H1 (cell line): ENCODE results near the gene FH. TPM values are rescaled to one million over a fixed set of nuclear protein-coding genes. Genes with fewer than 3 reads are reported as not detected.

Source experiments
- CTCF ChIA-PET: fragments of 300-600 bp; sonication (Branson Sonifier 250); formaldehyde crosslinking; loops from one replicate; lab custom pipeline; 2021; ENCODE audit not compliant: partially characterized antibody; lab: Charles Lee
- POLR2A ChIA-PET: fragments of 300-600 bp; sonication (Branson Sonifier 250); formaldehyde crosslinking; loops from one replicate; lab custom pipeline; 2021; ENCODE audit warnings: inconsistent platforms; ENCODE audit not compliant: partially characterized antibody; lab: Charles Lee
- DNase-seq, 2 experiments: peaks; one replicate each; pipeline versions ENCODE4 v3.0.0 to v3.0.0-alpha.2; 2010 to 2022; ENCODE audit warnings: low spot score in 2 of 2, low read depth in 1 of 2, mixed read lengths in 1 of 2
- FAIRE-seq: peaks from 2 replicates; lab custom pipeline; 2011; peaks lifted over from hg19 to GRCh38; lab: Jason Lieb, UNC
- H2AFZ ChIP-seq: 2 replicates; pipeline ENCODE4 v1.8.1; 2012; ENCODE audit warnings: low read length, inconsistent platforms
- H2AK5ac ChIP-seq: 2 replicates; pipeline ENCODE4 v1.6.1; 2013; ENCODE audit warnings: low read depth, low read length
- H2BK120ac ChIP-seq: replicated peaks from 2 replicates; pipeline ENCODE3; 2013; ENCODE audit warnings: low read depth, low read length, inconsistent platforms
- H2BK12ac ChIP-seq: 2 replicates; pipeline ENCODE4 v1.6.1; 2013; ENCODE audit warnings: low read depth, low read length
- H2BK15ac ChIP-seq: 2 replicates; pipeline ENCODE4 v1.6.1; 2013; ENCODE audit warnings: low read length
- H2BK20ac ChIP-seq: 2 replicates; pipeline ENCODE4 v1.6.1; 2013; ENCODE audit warnings: low read length
- H2BK5ac ChIP-seq: 2 replicates; pipeline ENCODE4 v1.6.1; 2013; ENCODE audit warnings: low read depth, low read length
- H3K14ac ChIP-seq: 2 replicates; pipeline ENCODE4 v1.6.1; 2013; ENCODE audit warnings: inconsistent platforms; ENCODE audit not compliant: insufficient read length
- H3K18ac ChIP-seq: 2 replicates; pipeline ENCODE4 v1.6.1; 2013; ENCODE audit warnings: low read length; ENCODE audit errors: extremely low read depth
- H3K23ac ChIP-seq: 2 replicates; pipeline ENCODE4 v1.6.1; 2013; ENCODE audit warnings: inconsistent platforms; ENCODE audit not compliant: insufficient read length
- H3K23me2 ChIP-seq: 2 replicates; pipeline ENCODE4 v1.6.1; 2013; ENCODE audit warnings: low read depth, low read length
- H3K27ac ChIP-seq: 2 replicates; pipeline ENCODE4 v1.6.1; 2011; ENCODE audit warnings: low read depth, low read length, inconsistent platforms
- H3K27me3 ChIP-seq, 4 experiments: replicated peaks in 1 of 4; 1 replicate in 1 of 4; 2 replicates in 3 of 4; pipeline versions ENCODE4 v1.6.1 to v1.8.1; 2011 to 2013; ENCODE audit warnings: low read length in 3 of 4, mild to moderate bottlenecking in 3 of 4, inconsistent platforms in 2 of 4, mixed read lengths in 2 of 4, moderate library complexity in 1 of 4; ENCODE audit not compliant: control insufficient read depth in 3 of 4, insufficient read depth in 3 of 4; ENCODE audit errors: extremely low read depth in 1 of 4
- H3K36me3 ChIP-seq, 4 experiments: 2 replicates each; pipeline versions ENCODE4 v1.6.1 to v1.8.1; 2011 to 2013; ENCODE audit warnings: mild to moderate bottlenecking in 4 of 4, low read length in 3 of 4, moderate library complexity in 2 of 4, control low read depth in 1 of 4, inconsistent platforms in 1 of 4; ENCODE audit not compliant: insufficient read depth in 4 of 4, control insufficient read depth in 2 of 4
- H3K4ac ChIP-seq: replicated peaks from 2 replicates; pipeline ENCODE3; 2013; ENCODE audit warnings: low read length, low read depth, mixed read lengths, inconsistent platforms; ENCODE audit not compliant: insufficient read length
- H3K4me1 ChIP-seq, 4 experiments: replicated peaks in 1 of 4; 1 replicate in 1 of 4; 2 replicates in 3 of 4; pipeline versions ENCODE4 v1.6.1 to v1.8.1; 2011 to 2013; ENCODE audit warnings: low read length in 3 of 4, inconsistent platforms in 2 of 4, mixed read lengths in 1 of 4; ENCODE audit not compliant: insufficient read depth in 4 of 4, control insufficient read depth in 3 of 4
- H3K4me2 ChIP-seq, 2 experiments: 2 replicates each; pipeline versions ENCODE4 v1.6.1 to v1.8.1; 2011 to 2013; ENCODE audit warnings: low read depth in 2 of 2, low read length in 2 of 2, control low read depth in 1 of 2, inconsistent platforms in 1 of 2, mild to moderate bottlenecking in 1 of 2; ENCODE audit not compliant: insufficient read depth in 1 of 2
- H3K4me3 ChIP-seq, 4 experiments: fragments of 200-600, 300-600 bp in 1 of 4; sonication (generic), shearing (Covaris generic), sonication (Bioruptor Twin) in 1 of 4; 2 replicates each; pipeline versions ENCODE4 v1.5.1 to v1.8.1; 2011 to 2016; ENCODE audit warnings: low read length in 4 of 4, low read depth in 3 of 4, control low read depth in 2 of 4, inconsistent platforms in 2 of 4, mild to moderate bottlenecking in 2 of 4, mixed read lengths in 1 of 4, moderate library complexity in 1 of 4; ENCODE audit not compliant: insufficient read depth in 2 of 4; ENCODE audit errors: extremely low read depth in 1 of 4
- H3K56ac ChIP-seq: replicated peaks from 2 replicates; pipeline ENCODE3; 2013; ENCODE audit warnings: low read depth, mild to moderate bottlenecking, mixed read lengths, low read length, inconsistent platforms; ENCODE audit not compliant: insufficient read length
- H3K79me1 ChIP-seq: 2 replicates; pipeline ENCODE4 v1.6.1; 2013; ENCODE audit warnings: low read depth, low read length, control low read depth
- H3K79me2 ChIP-seq, 2 experiments: 2 replicates each; pipeline versions ENCODE4 v1.6.1 to v1.8.1; 2012 to 2013; ENCODE audit warnings: low read length in 2 of 2, mild to moderate bottlenecking in 2 of 2, inconsistent platforms in 1 of 2; ENCODE audit not compliant: insufficient read depth in 2 of 2, control insufficient read depth in 1 of 2
- H3K9ac ChIP-seq, 4 experiments: replicated peaks in 1 of 4; 1 replicate in 1 of 4; 2 replicates in 3 of 4; pipeline versions ENCODE4 v1.6.1 to v1.8.1; 2011 to 2013; ENCODE audit warnings: low read depth in 3 of 4, low read length in 3 of 4, control low read depth in 2 of 4, mild to moderate bottlenecking in 2 of 4, moderate library complexity in 2 of 4, inconsistent platforms in 1 of 4; ENCODE audit errors: extremely low read depth in 1 of 4
- H3K9me3 ChIP-seq, 2 experiments: 2 replicates each; pipeline versions ENCODE4 v1.6.1 to v1.8.1; 2012 to 2013; ENCODE audit warnings: mild to moderate bottlenecking in 2 of 2, moderate library complexity in 2 of 2, control low read depth in 1 of 2, inconsistent platforms in 1 of 2, low read depth in 1 of 2, low read length in 1 of 2, mixed read lengths in 1 of 2; ENCODE audit not compliant: insufficient read depth in 2 of 2
- H4K20me1 ChIP-seq, 2 experiments: replicated peaks in 1 of 2; 2 replicates each; pipeline versions ENCODE3 to v1.8.1; 2011 to 2013; ENCODE audit warnings: inconsistent platforms in 2 of 2, low read length in 2 of 2, mild to moderate bottlenecking in 1 of 2; ENCODE audit not compliant: insufficient read depth in 2 of 2, control insufficient read depth in 1 of 2
- H4K5ac ChIP-seq: 2 replicates; pipeline ENCODE4 v1.6.1; 2013; ENCODE audit warnings: low read length, low read depth, mixed read lengths, inconsistent platforms; ENCODE audit not compliant: insufficient read length
- H4K8ac ChIP-seq: 2 replicates; pipeline ENCODE4 v1.8.0; 2013; ENCODE audit warnings: mild to moderate bottlenecking, moderate library complexity, low read length, inconsistent platforms; ENCODE audit not compliant: insufficient read depth; ENCODE audit errors: extremely low read depth
- H4K91ac ChIP-seq: replicated peaks from 2 replicates; pipeline ENCODE3; 2013; ENCODE audit warnings: low read length, mixed read lengths, inconsistent platforms; ENCODE audit not compliant: insufficient read length
- EGR1 ChIP-seq: IDR thresholded peaks from 2 replicates; pipeline ENCODE4 v1.6.1; 2011; ENCODE audit warnings: low read depth, low read length, borderline replicate concordance
- SAP30 ChIP-seq: fragments of 300-600 bp; sonication (generic); IDR thresholded peaks from 2 replicates; pipeline ENCODE4 v1.7.1; 2012; ENCODE audit warnings: low read length, moderate library complexity, mild to moderate bottlenecking, inconsistent platforms; ENCODE audit not compliant: insufficient read depth, insufficient replicate concordance
- SUZ12 ChIP-seq: fragments of 200-600 bp; sonication (generic); IDR thresholded peaks from 2 replicates; pipeline ENCODE4 v1.6.1; 2012; ENCODE audit warnings: mild to moderate bottlenecking, inconsistent platforms, low read length, moderate library complexity, mixed read lengths
- YY1 ChIP-seq: IDR thresholded peaks from 2 replicates; pipeline ENCODE4 v1.6.1; 2011; ENCODE audit warnings: low read depth, mild to moderate bottlenecking, low read length
- WGBS, 2 experiments: shearing (Covaris generic) in 1 of 2; methylation state at CpG; one replicate each; pipeline versions ENCODE4 v1.1.6 to v1.1.7; 2013 to 2015; ENCODE audit warnings: low lambda C conversion rate in 2 of 2, mixed read lengths in 2 of 2, inconsistent platforms in 1 of 2, low coverage in 1 of 2, missing lambda C conversion rate in 1 of 2; ENCODE audit not compliant: insufficient replicate concordance in 2 of 2, insufficient coverage in 1 of 2, insufficient read length in 1 of 2; ENCODE audit errors: extremely low coverage in 1 of 2, missing lambda C conversion rate in 1 of 2; 5-methylcytosine and 5-hydroxymethylcytosine counted together
- polyA plus RNA-seq, 7 experiments: library from polyadenylated mRNA; depleted of rRNA in 3 of 7; stranded (reverse) in 5 of 7; unstranded in 2 of 7; fragments of >200 nt in 5 of 7; fragments of 200-250 nt in 2 of 7; gene quantifications; 1 replicate in 5 of 7; 2 replicates in 1 of 7; 4 replicates in 1 of 7; pipeline versions ENCODE4 v1.2.1 to v1.2.3, GENCODE V29; 2011 to 2013; ENCODE audit warnings: missing spikeins in 2 of 7, mixed read lengths in 2 of 7
- total RNA-seq: library from RNA; stranded (reverse); fragmentation: NEBNext Ultra II Directional; extraction: Animal tissue kit (Norgen Biotek cat#: 25700); gene quantifications from 2 replicates; pipeline ENCODE4 v1.2.1, GENCODE V29; 2021
- TF ChIP-seq, protein P1 (sequence below), 3 experiments: IDR thresholded peaks; 1 replicate in 2 of 3; 2 replicates in 1 of 3; pipeline versions ENCODE4 v1.5.1 to v1.6.1; 2011; ENCODE audit warnings: low read length in 3 of 3, mild to moderate bottlenecking in 3 of 3, inconsistent platforms in 2 of 3, low read depth in 1 of 3, moderate library complexity in 1 of 3; ENCODE audit not compliant: insufficient read depth in 1 of 3; ENCODE audit errors: control extremely low read depth in 1 of 3

FH gene
- total and polyA plus RNA-seq, 2 of the 8 experiments (the other 6 are each of a cell fraction or from before 2014, with no cell fraction given), result 45.0 to 81.9 TPM

DNA sequence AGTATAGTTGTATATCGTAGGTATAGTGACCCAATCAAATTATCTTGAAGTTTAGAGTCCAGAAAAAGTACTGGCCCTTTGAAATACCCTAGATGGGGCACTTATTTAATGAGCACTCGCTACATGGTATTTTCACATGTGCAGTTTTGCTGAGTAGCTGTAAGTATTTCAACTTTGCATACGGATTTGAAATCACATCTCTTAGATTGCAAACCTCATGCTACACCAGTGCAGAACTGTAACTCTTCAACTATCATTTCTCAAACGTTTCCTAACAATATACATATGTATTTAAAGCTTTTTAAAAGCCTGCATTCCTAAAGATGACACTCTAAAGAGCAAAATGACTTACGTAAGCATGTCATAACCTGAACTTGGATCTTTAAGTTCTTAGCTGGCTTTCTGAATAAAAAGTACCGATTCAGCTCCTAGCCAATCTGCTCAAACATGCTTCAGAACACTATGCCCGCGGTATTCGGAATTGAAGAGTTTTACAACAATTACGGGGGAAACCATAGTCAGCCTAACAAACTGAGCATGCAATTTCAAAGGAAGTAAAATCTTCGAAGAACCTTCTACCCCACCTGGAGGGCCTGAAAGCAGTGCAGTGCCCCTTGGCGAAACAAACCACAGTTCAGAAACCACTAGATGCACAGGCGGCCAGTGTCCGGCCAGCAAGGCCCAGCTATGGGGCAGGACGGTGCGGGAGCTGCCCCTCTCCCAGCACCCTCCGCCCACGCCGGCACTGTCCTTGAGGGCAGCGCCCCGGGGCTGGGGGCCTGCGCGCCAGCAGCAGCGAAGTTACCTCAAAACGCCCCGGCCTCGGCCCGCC is 863 bp downstream of the FH start:
- Histone ChIP-seq H3K27me3 (no peaks in the 10 kb centered on the region), H3K79me2 (peaks cover 0 to 41% of the 10 kb centered on the region in 2 experiments; a peak in 3 of 4 replicates), H2BK20ac (no peak overlapping the region), H3K4me3 (peak overlapping the region; percentile 77 to 90 (median 84)), H3K23me2 (no peaks in the 10 kb centered on the region), H3K27ac (no peak overlapping the region), H3K4me1 (peaks cover 0 to 2% (median 0%) of the 10 kb centered on the region in 4 experiments; a peak in 1 of 7 replicates), H3K9me3 (no peaks in the 10 kb centered on the region), H2AK5ac (no peak overlapping the region), H3K56ac (no peak overlapping the region), H3K9ac (peak overlapping the region; percentile 30 to 68 (median 46); a peak in 5 of 7 replicates), H4K20me1 (no peaks in the 10 kb centered on the region), H2BK12ac (no peak overlapping the region), H3K18ac (0 out of 2 replicates have a peak overlapping the region, but pooled peaks have one; percentile 11), H3K14ac (no peak overlapping the region), H3K4me2 (peak overlapping the region; percentile 61 to 78), H2AFZ (no peak overlapping the region), H2BK15ac (no peak overlapping the region), H3K4ac (no peak overlapping the region), H3K23ac (no peak overlapping the region), H4K91ac (no peak overlapping the region), H3K79me1 (peaks cover 2% of the 10 kb centered on the region; the same call in 1 of the 2 replicates), H3K36me3 (peaks cover 0 to 5% (median 0%) of the 10 kb centered on the region in 4 experiments; a peak in 2 of 8 replicates), H4K8ac (no peak overlapping the region; the same call in 1 of the 2 replicates), H2BK5ac (no peak overlapping the region), H4K5ac (no peak overlapping the region), H2BK120ac (no peak overlapping the region)
- POLR2A ChIA-PET, result interaction anchor here (0.6 kb wide), 1 partner anchor 696 kb away, joined by 3 read pairs; no protein-coding TSS in a partner anchor
- TF ChIP-seq, protein P1, sequence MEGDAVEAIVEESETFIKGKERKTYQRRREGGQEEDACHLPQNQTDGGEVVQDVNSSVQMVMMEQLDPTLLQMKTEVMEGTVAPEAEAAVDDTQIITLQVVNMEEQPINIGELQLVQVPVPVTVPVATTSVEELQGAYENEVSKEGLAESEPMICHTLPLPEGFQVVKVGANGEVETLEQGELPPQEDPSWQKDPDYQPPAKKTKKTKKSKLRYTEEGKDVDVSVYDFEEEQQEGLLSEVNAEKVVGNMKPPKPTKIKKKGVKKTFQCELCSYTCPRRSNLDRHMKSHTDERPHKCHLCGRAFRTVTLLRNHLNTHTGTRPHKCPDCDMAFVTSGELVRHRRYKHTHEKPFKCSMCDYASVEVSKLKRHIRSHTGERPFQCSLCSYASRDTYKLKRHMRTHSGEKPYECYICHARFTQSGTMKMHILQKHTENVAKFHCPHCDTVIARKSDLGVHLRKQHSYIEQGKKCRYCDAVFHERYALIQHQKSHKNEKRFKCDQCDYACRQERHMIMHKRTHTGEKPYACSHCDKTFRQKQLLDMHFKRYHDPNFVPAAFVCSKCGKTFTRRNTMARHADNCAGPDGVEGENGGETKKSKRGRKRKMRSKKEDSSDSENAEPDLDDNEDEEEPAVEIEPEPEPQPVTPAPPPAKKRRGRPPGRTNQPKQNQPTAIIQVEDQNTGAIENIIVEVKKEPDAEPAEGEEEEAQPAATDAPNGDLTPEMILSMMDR (IDR thresholded peaks at IDR 0.05; ENCODE audit: control extremely low read depth in 1 of 3, insufficient read depth in 1 of 3, low read depth in 1 of 3, low read length in 3 of 3), result no peak
- TF ChIP-seq EGR1 (0 out of 2 replicates have a peak, but pooled peaks have one; percentile 13), SAP30 (peak; percentile 49), SUZ12 (no peak), YY1 (no peak)
- peak in 1 of 2 experiments; percentile 61 for DNase-seq
- CTCF ChIA-PET, result interaction anchor here (0.6 to 1.8 kb wide), 5 partner anchors 18 to 631 kb away, joined by 3 to 5 read pairs (median 4); no protein-coding TSS in a partner anchor
- no peak for FAIRE-seq
- WGBS, 2 experiments, result 14% methylated on average over 23 of the region's 28 CpGs; no CpG with 5 or more reads in 1 of the 2 experiments
